PFSK-1 (cell line): ENCODE measurements around the gene CLEC16A.

ENCODE experiments used
- POLR2AphosphoS5 ChIP-seq: IDR thresholded peaks from 2 replicates; pipeline ENCODE4 v1.6.1; 2012; ENCODE audit warnings: low read depth, mild to moderate bottlenecking, control low read depth, low read length, moderate library complexity
- REST ChIP-seq, 2 experiments: IDR thresholded peaks; 2 replicates each; pipeline versions ENCODE4 v1.6.1 to v1.8.0; 2011 to 2012; ENCODE audit warnings: low read depth in 2 of 2, low read length in 2 of 2, control low read depth in 1 of 2, inconsistent platforms in 1 of 2, mild to moderate bottlenecking in 1 of 2, moderate library complexity in 1 of 2; ENCODE audit not compliant: insufficient read depth in 1 of 2

- TF ChIP-seq POLR2AphosphoS5 (no peak), REST (IDR thresholded peaks at IDR 0.05; ENCODE audit: insufficient read depth in 1 of 2, low read depth in 2 of 2, low read length in 2 of 2) (no peak)
Measured at GRCh38 chr16:11218604-11218962, 274.2 kb downstream of the CLEC16A start.
